ENCODE measurements around the gene PYCR2.
"Not testable (repeated sequence)": the region's sequence is repeated elsewhere in the genome, so short reads cannot be mapped to it uniquely, and the experiment has no call there.

Gene PYCR2

DNA sequence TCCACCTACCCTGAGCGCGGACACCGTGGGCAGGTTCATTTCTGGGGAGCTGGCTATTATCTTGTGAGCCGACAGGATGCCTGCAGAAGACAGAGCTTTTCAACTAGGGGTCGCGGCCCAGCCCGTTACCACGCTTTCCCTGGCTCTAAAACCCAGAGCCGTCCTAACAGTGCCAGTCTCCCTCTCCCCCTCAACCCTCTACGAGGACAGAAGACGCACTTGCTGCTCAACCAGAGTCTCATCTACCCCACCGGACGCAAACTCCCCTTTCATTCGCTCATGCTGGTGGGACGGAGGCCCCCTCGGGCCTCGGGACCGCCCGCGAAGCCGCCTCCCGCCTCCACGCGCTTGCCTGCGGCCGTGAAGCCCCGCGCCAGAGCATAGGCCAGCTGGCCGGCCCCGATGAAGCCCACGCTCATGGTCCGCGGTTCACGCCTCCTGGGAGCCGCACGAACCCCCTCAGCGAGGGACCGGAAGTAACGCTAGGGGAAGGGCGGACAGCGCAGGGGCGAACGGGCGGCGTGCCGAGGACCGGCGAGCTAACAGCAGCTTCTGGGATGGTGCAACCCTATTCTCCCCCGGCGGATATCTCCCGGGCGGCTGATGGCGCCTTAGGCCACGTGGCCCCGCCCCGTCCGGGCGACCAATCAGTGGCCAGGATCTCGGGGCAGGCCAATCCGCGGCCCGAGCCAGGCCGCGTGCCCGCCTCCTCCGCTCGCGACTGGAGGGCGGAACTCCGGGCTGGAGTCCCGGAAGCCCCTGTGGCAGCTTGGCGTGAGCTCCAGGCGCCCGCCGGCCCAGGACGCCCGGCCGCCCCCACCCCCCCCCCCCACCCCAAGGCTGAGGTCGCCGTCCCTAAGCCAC lies at the start of gene PYCR2:
Gene PYCR2 (minus strand): TSS at position 559 of the 864 bp plus-strand sequence. CDS start 140 bp downstream, at position 419.
- peak; percentile 76 for DNase-seq

DNA sequence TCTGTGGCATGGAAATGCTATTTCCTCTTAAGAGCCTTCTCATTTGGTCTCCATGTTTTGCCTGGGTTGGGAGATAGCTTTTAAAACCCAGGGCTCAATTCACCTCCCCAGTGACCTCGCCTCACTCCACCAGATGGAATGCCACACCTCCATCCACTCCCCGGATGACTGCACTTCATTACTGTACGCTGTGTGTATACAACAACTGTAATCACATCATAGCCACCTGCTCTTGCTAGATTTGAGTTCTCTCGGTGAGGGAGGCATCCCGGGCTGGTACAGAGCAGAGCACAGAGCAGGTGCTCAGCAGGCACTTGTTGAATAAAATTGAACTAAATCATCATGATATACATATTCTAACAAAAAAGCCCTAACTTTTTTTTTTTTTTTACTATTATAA lies 49.1 kb upstream of the PYCR2 start:
- DNase-seq, result peak; percentile 72

DNA sequence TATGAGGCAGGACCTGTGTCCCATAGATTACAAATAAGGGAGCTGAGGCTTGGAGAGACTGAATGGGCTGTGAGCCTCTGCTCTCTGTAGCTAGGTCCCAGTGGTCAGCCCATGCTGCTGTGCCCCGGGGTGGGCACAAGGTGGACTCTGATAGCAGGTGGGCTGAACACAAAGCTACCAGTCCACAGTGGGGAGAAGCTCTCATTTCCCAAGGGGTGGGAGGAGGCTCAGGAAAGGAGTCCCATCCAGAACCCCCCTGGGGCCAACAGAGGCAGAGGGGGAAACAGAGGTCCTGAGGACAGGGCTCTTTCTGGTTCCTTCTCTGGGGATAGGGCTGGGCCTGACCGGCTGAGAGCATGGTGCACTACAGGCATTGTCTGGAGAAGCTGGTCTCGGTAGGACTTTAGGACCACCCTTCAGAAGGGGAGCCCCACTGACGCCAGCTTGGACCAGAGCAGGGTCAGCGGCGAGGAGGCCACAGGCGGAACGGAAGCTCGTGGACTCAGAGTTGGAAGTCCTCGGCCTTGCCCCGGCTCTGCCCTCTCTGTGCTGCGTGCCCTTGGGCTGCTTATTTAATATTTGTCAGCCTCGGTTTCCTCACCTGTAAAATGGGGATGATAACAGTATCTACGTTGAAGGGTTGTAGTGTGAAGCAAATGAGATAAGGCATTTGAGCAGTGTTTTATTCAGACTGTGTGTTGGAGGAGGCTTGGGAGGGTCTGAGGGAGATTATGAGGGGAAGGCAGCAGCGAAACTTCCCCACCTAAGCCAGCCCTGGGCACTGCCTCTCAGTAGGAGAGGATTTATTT lies 48.5 kb upstream of the PYCR2 start:
- DNase-seq, result no peak

DNA sequence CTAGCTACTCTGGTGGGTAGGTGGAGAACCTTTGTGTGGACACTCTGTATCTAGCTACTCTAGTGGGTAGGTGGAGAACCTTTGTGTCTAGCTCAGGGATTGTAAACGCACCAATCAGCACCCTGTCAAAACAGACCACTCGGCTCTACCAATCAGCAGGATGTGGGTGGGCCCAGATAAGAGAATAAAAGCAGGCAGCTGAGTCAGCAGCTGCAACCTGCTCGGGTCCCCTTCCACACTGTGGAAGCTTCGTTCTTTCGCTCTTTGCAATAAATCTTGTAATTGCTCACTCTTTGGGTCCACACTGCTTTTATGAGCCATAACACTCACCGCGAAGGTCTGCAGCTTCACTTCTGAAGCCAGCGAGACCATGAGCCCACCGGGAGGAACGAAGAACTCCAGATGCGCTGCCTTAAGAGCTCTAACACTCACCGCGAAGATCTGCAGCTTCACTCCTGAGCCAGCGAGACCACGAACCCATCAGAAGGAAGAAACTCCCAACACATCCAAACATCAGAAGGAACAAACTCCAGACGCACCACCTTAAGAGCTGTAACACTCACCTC lies 46.6 kb upstream of the PYCR2 start:
- DNase-seq, result not testable (repeated sequence)

DNA sequence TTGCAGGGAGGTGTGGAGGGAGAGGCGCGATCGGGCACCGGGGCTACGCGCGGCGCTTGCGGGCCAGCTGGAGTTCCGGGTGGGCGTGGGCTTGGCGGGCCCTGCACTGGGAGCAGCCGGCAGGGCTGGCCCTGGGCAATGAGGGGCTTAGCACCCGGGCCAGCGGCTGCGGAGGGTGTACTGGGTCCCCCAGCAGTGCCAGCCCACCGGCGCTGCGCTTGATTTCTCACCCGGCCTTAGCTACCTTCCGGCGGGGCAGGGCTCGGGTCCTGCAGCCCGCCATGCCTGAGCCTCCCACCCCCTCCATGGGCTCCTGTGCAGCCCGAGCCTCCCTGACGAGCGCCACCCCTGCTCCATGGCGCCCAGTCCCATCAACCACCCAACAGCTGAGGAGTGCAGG lies 45.7 kb upstream of the PYCR2 start:
- not testable (repeated sequence) for DNase-seq

DNA sequence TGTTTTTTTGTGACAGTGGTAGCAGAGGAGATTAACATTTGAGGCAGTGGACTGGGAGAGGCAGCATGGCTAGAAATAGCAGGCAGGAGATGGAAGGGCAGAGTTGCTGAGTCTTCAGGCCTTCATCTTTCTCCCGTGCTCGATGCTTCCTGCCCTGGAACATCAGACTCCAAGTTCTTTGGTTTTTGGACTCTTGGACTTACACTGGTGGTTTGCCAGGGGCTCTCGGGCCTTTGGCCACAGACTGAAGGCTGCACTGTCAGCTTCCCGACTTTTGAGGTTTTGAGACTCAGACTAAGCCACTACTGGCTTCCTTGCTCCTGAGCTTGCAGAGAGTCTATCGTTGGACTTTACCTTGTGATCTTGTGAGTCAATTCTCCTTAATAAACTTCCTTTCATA lies 41.2 kb upstream of the PYCR2 start:
- DNase-seq, result no peak

DNA sequence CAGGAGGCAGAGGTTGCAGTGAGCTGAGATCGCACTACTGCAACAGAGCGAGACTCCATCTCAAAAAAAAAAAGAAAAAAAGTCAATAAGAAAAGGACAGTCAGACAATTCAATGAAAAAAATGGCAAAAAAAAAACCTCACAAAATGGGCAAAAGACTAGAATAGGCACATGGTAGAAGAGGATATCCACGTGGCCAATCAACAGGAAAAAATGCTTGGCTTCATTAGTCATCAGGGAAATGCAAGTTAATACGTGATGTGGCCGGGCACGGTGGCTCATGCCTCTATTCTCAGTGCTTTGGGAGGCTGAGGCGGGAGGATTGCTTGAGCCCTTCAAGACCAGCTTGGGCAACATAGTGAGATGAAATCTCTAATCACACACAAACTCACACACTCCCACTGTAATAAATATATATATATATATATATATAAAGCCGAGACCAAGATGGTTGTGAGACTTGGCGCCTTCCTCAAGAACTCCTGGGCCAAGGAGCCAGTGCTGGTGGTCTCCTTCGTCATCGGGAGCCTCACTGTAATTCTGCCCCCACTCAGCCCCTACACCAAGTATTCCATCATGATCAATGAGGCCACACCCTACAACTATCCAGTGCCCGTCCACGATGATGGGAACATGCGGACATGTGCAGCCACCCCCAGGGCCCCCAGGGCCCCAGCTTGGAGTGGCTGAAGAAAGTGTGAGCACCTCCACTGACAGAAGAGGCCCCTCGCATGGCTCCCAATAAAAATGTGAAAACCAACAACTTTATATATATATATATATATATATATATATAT lies 39.9 kb upstream of the PYCR2 start:
- no peak for DNase-seq

DNA sequence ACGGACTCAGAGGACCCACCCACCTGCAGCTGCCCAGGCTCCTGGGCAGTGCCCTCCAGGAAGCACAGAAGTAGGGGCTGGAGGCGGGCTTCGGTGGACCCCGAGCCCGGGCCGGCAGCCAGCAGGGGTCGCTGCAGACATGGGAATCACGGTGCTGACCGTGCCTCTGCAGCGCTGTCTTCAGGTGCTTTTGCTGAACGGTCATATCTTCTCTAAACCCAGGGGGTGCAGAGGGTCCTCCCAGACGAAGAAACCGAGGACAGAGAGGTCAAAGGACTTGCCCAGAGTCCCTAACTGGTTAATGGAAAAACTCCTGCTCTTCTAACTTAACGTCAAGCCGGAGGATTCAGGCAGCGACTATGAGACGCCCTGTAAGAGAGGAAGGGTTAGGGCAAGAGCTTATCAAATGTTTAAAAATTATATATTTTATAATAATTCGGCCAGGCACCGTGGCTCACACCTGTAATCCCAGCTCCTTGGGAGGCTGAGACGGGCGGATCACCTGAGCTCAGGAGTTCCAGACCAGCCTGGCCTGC lies 38.5 kb upstream of the PYCR2 start:
- peak; percentile 10 for DNase-seq

DNA sequence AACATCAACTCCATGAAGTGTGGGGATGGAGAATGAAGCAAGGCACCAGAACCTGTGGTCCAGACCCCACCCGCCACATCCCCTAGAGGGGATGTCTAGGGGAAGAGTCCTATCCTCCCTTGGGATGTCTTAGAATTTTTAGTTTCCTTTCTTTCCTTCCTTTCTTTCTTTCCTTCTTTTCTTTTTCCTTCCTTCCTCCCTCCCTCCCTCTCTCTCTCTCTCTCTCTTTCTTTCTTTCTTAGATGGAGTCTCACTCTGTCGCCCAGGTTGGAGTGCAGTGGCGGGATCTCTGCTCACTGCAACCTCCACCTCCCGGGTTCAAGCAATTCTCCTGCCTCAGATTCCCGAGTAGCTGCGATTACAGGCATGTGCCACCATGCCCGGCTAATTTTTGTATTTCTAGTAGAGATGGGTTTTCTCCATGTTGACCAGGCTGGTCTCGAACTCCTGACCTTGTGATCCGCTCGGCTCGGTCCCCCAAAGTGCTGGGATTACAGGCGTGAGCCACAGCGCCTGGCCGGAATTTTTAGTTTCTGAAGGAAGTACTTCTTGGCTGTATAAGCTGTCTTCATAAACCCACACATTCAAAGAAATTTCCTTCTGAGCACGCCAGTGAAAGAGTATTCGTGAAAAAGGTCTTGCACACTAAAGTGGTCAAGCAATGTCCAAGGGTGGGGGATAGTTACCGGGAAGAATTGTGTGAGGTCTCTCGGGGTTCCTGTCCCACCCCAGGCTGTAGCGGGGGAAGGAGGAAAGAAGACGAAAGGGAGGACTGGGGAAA lies 37.8 kb upstream of the PYCR2 start:
- no peak for DNase-seq

DNA sequence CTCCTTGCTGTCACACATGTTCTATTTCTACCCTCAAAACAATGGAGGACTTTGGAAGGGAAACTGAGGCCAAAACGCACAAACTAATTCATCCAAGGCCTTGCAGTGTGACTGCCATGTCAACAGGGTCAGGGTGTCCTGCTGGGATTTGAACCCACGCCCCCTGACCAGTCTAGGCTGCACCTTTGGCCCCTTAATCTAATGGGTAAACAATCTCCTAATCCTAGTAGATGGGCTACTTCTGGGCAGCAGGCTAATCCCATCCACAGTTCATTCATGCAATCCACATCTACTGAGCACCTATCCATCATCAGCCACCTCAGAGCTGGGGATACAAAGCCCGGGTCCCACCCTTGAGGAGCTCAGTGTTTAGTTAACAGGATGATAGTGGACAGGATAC lies 34.0 kb upstream of the PYCR2 start:
- DNase-seq, result no peak

DNA sequence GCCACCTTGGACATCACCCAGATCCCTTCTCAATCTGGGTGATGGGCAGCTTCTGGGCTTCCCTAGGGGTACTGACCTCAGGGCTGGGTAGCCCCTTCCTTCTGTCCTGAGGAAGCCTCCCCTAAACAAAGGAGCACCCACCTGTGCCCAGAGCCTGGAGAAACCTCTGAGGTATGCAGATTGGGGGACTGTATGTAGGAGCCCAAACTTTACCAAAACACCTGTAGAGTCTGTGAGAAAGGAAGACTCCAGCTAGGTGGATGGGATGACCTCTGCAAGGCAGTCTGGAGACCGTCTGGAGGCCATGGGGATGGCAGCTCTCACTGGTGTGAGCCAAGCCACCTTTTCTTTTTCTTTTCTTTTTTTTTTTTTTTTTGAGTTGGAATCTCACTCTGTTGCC lies 30.7 kb upstream of the PYCR2 start:
- DNase-seq, result no peak

DNA sequence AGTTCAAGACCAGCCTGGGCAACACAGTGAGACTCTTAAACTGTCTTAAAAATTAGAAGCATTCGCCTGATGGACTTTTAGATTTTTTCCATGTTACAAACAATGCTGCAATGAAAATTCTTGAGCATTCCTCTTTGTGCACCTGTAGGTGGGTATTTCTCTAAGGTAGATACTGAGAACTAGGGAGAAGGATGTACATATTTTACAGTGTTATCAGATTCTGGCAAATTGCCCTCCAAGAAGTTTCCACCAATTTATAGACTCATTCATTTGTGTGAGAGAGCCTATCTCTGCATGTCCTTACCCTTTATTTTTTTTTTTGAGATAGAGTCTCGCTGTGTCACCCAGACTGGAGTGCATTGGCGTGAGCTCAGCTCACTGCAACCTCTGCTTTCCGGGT lies 29.3 kb upstream of the PYCR2 start:
- no peak for DNase-seq

DNA sequence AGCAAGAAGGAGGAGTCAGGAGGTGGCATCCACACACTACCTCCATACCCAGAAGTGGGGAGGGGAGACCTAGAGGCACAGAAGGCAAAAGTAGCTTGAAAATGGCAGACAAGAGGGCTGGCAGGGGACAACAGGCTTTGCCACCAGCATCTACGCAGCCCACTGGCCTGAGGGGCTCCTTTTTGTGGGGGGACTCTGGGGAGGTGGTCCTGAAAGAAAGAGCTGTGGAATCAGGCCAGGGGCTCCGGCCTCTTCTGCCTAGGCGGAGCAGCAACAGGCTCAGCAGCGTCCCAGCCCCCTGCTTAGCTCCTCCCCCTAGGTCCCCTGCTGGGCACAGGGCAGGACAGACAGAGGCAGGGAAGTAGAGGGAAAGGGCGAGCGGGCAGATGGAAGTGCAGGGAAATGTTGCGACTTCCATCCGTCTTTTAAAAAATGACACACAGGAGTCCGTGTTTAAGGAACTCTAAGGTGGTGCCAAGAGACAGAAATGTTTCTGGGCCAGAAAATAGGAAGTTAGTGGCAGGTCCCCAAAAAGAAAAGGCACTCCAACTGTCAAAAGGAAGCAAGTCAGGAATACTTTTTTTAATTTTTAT lies 27.0 kb upstream of the PYCR2 start:
- no peak for DNase-seq

DNA sequence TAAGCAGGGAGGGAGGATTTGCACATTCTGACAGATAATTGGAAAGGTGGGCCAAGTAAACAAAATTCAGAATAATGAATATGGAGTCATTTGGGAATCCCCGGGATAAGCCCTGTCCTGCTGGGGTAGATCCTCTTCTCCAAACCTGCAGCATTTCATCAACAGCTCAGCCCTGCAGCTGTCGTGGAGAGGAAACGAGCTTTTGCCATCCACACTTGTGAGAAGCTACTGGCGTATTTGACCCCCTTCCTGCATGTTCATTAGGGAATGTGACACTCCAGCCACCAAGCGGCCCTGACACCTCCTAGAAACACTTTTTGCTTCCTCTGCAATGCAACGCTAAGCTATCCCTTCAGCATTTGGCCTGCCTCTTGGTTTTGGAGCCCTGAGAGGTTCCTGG lies 25.0 kb upstream of the PYCR2 start:
- no peak for DNase-seq

DNA sequence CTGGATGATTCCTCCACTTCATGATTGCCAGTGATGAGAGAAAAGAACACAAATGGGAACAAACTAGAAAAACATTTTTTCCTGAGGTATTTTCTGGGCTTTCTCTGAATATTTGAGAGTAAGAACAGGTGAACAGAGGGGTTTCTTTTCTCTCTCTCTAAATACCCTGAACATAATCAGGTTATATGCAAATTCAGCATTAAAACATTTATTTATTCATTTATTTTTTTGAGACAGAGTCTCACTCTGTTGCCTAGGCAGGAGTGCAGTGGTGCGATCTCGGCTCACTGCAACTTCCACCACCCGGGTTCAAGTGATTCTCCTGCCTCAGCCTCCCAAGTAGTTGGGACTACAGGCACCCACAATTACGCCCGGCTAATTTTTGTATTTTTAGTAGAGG lies 22.8 kb upstream of the PYCR2 start:
- no peak for DNase-seq

DNA sequence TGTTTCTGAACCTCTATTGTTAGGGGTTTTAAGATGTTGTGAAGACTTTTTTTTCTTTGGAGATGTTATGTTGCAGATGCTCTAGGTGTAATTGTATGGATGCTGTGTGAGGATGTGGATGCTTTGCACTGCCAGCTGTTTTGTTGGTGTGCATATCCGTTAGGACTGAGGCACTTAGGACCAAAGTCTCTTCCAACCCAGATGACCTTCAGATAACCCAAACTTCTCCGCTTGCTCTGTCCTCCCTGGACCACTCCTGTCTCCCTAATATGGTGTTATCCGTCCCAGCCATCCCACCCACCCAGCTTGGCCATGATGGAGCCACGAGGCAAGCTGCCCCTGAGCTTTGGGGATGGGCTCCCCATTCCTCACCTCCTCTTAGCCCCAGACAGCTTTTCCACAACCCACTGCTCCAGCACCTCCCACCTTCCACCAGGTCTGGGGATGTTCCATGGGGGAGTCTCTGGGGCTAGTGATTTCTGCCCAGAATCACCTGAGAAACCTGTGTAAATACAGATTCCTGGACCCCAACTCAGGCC lies 22.1 kb upstream of the PYCR2 start:
- no peak for DNase-seq

DNA sequence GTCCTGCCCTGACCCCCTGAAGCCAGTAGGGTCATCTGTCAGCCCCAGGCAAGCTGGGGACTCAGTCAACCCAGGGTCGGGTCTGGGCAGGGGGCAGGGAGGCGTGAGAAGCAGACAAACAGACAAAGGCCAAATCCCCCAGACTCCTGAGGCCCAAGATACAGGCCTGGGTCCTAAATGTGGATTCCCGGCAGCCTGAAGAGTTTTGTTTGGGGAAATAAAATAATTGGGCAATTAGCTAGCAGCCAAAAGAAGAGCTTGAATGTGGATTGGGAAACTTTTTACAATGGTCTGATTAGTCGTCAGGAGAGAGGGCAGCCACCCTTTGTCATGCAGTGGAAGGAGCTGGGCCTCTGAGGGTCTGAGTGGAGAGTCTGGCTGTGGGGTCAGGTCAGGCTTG lies 21.5 kb upstream of the PYCR2 start:
- DNase-seq, result no peak

DNA sequence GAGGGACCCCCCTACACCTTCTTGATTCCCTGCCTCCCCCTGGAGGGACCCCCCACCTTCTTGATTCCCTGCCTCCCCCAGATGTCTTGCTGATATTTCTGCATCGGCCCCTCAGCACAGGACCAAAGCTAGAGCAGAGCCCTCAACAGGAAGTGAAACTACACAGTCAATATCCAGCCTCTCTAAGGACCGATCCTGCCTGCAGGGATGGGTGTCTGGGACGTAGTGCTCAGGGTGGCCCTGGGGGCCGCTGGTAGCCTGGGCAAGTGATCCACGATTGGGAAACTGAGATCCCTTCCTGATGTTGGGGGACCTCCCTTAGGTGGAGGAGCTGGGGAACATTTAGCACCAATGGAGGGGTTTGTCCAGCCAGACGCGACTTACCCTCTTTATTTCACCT lies 20.9 kb upstream of the PYCR2 start:
- DNase-seq, result no peak

DNA sequence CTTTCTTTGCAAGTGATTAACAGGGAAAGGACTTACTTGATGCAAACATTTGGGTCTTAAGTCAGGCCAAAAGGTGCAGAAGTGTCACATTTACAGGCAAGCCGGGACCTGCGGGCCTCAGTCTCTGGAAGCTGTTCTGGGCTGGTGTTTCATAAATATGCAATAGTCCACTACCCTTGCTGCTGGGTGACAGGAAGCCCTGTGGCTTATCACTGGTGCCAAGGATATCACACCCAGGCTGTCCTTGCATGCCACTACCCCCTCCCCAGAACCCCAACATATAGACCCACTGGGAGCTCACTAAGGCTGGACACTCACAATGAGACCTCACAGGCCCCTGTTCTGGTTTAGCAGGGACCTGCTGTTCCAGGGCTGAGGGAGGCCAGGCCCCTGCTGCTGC lies 20.3 kb upstream of the PYCR2 start:
- no peak for DNase-seq

DNA sequence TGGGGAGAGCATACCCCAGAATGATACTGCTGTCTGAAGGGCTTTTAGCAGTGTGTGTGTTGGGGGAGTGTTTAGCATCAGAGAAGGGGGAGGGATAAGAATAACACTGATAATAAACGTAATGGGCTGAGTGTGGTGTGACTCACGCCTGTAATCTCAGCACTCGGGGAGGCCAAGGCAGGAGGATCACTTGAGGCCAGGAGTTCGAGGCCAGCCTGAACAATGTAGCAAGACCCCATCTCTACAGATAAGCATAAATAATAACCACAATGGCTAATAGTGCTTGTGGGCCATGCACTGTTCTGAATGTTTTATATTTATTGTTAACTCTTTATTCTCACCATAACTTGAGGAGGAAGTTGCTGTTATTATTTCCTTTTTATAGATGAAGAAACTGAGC lies 19.5 kb upstream of the PYCR2 start:
- no peak for DNase-seq

DNA sequence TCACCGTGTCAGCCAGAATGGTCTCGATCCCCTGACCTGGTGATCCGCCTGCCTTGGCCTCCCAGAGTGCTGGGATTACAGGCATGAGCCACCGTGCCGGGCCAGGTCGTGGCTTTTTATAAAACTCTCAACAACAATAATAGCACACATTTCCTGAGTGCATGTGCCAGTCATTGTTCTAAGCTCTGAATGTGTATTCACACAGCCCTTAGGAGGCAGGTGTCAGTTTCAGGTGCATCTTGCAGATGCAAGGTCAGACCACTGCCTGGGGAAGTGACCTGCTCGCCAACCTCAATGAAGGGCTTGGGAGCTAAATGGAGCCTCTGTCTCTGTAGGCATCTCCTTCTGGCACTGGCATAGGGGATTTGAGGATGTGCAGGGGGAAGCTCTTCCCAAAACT lies 18.5 kb upstream of the PYCR2 start:
- DNase-seq, result no peak

DNA sequence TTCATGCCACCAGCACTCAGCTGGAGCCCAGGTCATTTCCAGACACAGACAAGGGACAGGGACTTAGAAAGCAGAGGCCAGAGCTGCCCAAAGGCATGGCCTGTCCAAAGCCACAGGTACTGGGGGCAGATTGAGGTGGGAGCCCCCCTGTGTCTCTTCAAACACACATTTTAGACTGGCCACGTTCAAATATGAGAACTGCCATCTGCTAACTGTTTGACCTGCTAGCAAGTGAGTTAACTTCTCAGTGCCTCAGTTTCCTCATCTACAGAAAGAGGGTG lies 17.8 kb upstream of the PYCR2 start:
- DNase-seq, result no peak
